BE2C (cell line): ENCODE data around the gene RPL39L.
"Not testable (repeated sequence)": the region's sequence is repeated elsewhere in the genome, so short reads cannot be mapped to it uniquely, and the experiment has no call there.

Experiments used
- DNase-seq: peaks from one replicate; pipeline ENCODE4 v3.0.0-alpha.2; 2020
- H3K27me3 ChIP-seq: fragments of 250-450 bp; sonication (Bioruptor Pico); 2 replicates; pipeline ENCODE4 v1.5.1; 2020; ENCODE audit warnings: mild to moderate bottlenecking
- H3K36me3 ChIP-seq: fragments of 250-450 bp; sonication (Bioruptor Pico); 2 replicates; pipeline ENCODE4 v1.5.1; 2020; ENCODE audit warnings: mild to moderate bottlenecking
- H3K4me1 ChIP-seq: fragments of 250-450 bp; sonication (Bioruptor Pico); 2 replicates; pipeline ENCODE4 v1.5.1; 2020
- H3K4me3 ChIP-seq: 2 replicates; pipeline ENCODE4 v1.5.1; 2011; ENCODE audit warnings: low read depth, low read length
- H3K9me3 ChIP-seq: fragments of 250-450 bp; sonication (Bioruptor Pico); 2 replicates; pipeline ENCODE4 v1.5.1; 2020
- TF ChIP-seq, protein P1 (sequence below): IDR thresholded peaks from 2 replicates; pipeline ENCODE4 v1.5.1; 2012; ENCODE audit warnings: mild to moderate bottlenecking, low read depth, low read length

The RPL39L gene

DNA sequence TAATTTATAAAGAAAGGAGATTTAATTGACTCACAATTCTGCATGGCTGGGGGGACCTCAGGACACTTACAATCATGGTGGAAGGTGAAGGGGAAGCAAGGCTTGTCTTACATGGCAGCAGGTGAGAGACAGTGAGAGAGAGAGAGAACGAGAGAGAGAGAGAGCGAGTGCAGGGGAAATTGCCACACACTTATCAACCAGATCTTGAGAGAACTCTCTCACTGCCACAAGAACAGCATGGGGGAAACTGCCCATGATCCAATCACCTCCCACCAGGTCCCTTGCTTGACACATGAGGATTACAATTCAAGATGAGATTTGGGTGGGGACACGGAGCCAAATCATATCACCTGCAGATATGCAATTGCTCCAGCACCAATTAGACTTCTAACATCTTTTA is 7.1 kb upstream of the RPL39L start:
- H3K36me3 ChIP-seq, result no peaks in the 10 kb centered on the region
- DNase-seq, result no peak
- no peaks in the 10 kb centered on the region for H3K9me3 ChIP-seq
- H3K27me3 ChIP-seq, result no peaks in the 10 kb centered on the region
- no peak overlapping the region for H3K4me3 ChIP-seq
- TF ChIP-seq, protein P1, sequence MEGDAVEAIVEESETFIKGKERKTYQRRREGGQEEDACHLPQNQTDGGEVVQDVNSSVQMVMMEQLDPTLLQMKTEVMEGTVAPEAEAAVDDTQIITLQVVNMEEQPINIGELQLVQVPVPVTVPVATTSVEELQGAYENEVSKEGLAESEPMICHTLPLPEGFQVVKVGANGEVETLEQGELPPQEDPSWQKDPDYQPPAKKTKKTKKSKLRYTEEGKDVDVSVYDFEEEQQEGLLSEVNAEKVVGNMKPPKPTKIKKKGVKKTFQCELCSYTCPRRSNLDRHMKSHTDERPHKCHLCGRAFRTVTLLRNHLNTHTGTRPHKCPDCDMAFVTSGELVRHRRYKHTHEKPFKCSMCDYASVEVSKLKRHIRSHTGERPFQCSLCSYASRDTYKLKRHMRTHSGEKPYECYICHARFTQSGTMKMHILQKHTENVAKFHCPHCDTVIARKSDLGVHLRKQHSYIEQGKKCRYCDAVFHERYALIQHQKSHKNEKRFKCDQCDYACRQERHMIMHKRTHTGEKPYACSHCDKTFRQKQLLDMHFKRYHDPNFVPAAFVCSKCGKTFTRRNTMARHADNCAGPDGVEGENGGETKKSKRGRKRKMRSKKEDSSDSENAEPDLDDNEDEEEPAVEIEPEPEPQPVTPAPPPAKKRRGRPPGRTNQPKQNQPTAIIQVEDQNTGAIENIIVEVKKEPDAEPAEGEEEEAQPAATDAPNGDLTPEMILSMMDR, result no peak
- H3K4me1 ChIP-seq, result no peaks in the 10 kb centered on the region

DNA sequence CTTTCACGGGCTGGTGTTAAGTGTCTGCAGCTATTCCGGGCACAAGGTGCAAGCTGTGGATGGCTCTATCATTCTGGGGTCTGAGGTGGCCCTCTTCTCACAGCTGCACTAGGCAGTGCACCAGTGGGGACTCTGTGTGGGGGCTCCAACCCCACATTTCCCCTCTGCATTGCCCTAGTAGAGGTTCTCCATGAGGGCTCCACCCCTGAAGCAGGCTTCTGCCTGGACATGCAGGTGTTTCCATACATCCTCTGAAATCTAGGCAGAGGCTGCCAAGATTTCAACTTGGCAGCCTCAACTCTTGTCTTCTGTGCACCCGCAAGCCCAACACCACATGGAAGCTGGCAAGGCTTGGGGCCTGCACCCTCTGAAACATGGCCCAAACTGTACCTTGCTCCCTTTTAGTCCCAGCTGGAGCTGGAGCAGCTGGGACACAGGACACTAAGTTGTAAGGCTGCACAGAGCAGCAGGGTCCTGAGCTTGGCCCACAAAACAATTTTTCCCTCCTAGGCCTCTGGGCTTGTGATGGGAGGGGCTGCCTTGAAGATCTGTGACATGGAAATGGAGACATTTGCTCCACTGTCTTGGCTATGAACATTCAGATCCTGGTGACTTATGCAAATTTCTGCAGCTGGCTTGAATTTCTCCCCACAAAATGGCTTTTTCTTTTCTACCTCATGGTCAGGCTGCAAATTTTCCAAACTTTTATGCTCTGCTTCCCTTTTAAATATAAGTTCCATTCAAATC is 6.0 kb upstream of the RPL39L start:
- no peaks in the 10 kb centered on the region for H3K36me3 ChIP-seq
- DNase-seq, result no peak
- no peaks in the 10 kb centered on the region for H3K9me3 ChIP-seq
- TF ChIP-seq, protein P1, result no peak
- no peaks in the 10 kb centered on the region for H3K4me1 ChIP-seq
- no peak overlapping the region for H3K4me3 ChIP-seq
- H3K27me3 ChIP-seq, result no peaks in the 10 kb centered on the region

DNA sequence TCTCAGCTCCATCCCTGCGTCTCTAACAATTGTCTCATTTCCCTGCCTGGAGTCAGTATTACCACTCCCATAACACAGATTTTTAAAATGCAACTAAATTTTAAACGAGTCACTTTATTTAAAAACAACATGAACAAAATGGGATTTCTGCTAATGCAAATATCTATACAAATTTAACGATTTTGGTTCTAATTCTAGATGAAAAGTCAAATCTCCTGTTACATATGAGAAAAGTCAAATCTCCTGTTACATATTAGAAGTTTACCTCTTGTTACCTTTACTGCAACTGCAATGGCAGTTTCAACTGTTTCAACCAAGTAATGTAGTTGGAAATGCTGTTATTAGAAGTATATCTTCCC is 578 bp upstream of the RPL39L start:
- Histone ChIP-seq H3K4me1 (no peaks in the 10 kb centered on the region), H3K36me3 (no peaks in the 10 kb centered on the region), H3K27me3 (no peaks in the 10 kb centered on the region), H3K9me3 (no peaks in the 10 kb centered on the region), H3K4me3 (peak overlapping the region; percentile 70)
- no peak for DNase-seq
- TF ChIP-seq, protein P1, result no peak

DNA sequence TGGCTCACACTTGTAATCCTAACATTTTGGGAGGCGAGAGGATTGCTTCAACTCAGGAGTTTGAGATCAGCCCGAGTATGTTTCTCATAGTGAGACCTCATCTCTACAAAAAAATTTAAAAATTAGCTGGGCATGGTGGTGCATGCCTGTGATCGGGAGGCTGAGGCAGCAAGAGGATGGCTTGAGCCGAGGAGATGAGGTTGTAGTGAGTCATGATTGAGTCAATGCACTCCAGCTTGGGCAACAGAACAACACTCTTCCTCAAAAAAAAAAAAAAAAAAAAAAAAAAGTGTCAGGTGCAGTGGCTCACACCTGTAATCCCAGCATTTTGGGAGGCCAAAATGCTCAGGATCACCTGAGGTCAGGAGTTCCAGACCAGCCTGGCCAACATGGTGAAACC is 2.4 kb downstream of the RPL39L start:
- H3K27me3 ChIP-seq, result no peaks in the 10 kb centered on the region
- H3K9me3 ChIP-seq, result no peaks in the 10 kb centered on the region
- no peak for DNase-seq
- TF ChIP-seq, protein P1, result no peak
- H3K36me3 ChIP-seq, result no peaks in the 10 kb centered on the region
- no peak overlapping the region for H3K4me3 ChIP-seq
- no peaks in the 10 kb centered on the region for H3K4me1 ChIP-seq

DNA sequence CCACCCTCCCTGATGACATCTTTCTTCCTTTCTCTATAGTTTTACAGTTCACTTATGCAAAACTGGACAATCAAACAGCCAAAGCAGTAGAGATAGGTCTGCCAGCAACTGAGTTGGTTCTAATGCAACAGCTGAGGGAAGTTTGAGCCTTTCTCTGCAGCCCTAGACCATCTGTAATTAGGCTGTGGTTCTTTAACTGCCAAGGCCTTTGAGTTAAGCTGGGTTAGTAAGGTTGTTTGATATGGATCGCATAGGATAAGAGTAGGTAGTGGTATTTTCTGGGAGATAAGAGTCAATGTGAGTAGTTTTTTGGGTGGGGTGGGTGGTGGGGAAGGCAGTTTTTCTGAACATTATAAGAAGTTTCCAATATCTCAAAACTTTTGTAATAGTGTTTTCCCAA is 3.0 kb downstream of the RPL39L start:
- no peaks in the 10 kb centered on the region for H3K27me3 ChIP-seq
- H3K4me3 ChIP-seq, result no peak overlapping the region
- TF ChIP-seq, protein P1, result no peak
- H3K4me1 ChIP-seq, result no peaks in the 10 kb centered on the region
- H3K36me3 ChIP-seq, result no peaks in the 10 kb centered on the region
- H3K9me3 ChIP-seq, result no peaks in the 10 kb centered on the region
- no peak for DNase-seq

DNA sequence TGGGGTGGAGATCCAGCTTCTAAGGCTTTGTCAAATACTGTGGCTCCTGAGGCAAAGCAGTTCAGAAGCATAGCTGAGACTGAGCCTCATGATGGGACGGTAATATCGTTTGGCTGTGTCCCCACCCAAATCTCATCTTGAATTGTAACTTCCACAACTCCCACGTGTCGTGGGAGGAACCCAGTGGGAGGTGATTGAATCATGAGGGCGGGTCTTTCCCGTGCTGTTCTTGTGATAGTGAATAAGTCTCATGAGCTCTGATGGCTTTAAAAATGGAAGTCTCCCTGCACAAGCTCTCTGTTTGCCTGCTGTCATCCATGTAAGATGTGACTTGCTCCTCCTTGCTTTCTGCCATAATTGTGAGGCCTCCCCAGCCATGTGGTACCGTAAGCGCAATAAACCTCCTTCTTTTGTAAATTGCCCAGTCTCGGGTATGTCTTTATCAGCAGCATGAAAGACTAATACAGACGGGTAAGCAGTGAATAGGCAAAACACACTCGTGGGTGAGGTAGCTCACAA is 4.1 kb downstream of the RPL39L start:
- DNase-seq, H3K4me3 ChIP-seq, H3K9me3 ChIP-seq, H3K27me3 ChIP-seq, H3K4me1 ChIP-seq, H3K36me3 ChIP-seq: not testable (repeated sequence)

DNA sequence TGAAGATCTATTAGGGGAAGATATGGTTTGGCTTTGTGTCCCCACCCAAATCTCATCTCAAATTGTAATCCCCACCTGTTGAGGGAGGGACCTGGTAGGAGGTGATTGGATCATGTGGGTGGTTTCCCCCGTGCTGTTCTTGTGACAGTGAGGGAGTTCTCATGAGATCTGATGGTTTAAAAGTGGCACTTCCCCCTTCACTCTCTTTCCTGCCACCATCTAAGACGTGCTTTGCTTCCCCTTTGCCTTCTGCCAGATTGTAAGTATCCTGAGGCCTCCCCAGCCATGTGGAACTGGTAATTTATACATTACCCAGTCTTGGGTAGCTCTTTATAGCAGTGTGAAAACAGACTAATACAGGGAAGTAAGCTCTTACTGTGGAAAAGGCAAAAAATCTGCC is 6.1 kb downstream of the RPL39L start:
- not testable (repeated sequence) for H3K4me3 ChIP-seq, H3K36me3 ChIP-seq, H3K9me3 ChIP-seq, H3K27me3 ChIP-seq, H3K4me1 ChIP-seq, DNase-seq
